Activated naive CD8-positive, alpha-beta T cell treated with anti-CD3 and anti-CD28 coated beads, Interleukin-2, amount 50 U/mL, for 24 hours (primary cell): ENCODE data around the gene HCFC2.
"Not testable (repeated sequence)": the region's sequence is repeated elsewhere in the genome, so short reads cannot be mapped to it uniquely, and the experiment has no call there.

Experiments
- ATAC-seq: fragments of 150-1000 bp; cut with Tn5 transposase; one replicate; pipeline ENCODE4 v1.10.0; 2021
- DNase-seq: peaks from one replicate; pipeline ENCODE4 v3.0.0; 2021
- H3K27ac Mint-ChIP-seq: one replicate; pipeline ENCODE4 v1.8.0; 2021; ENCODE audit warnings: mild to moderate bottlenecking, mixed read lengths
- H3K27me3 Mint-ChIP-seq: one replicate; pipeline ENCODE4 v1.8.0; 2021; ENCODE audit warnings: mixed read lengths
- H3K36me3 Mint-ChIP-seq: one replicate; pipeline ENCODE4 v1.8.0; 2021; ENCODE audit warnings: low read depth, mixed read lengths
- H3K4me1 Mint-ChIP-seq: one replicate; pipeline ENCODE4 v1.8.0; 2021; ENCODE audit warnings: mixed read lengths
- H3K4me3 Mint-ChIP-seq: one replicate; pipeline ENCODE4 v1.8.0; 2021; ENCODE audit warnings: mild to moderate bottlenecking, moderate library complexity, mixed read lengths
- H3K9me3 Mint-ChIP-seq: one replicate; pipeline ENCODE4 v1.8.0; 2021; ENCODE audit warnings: mixed read lengths

HCFC2 gene

DNA sequence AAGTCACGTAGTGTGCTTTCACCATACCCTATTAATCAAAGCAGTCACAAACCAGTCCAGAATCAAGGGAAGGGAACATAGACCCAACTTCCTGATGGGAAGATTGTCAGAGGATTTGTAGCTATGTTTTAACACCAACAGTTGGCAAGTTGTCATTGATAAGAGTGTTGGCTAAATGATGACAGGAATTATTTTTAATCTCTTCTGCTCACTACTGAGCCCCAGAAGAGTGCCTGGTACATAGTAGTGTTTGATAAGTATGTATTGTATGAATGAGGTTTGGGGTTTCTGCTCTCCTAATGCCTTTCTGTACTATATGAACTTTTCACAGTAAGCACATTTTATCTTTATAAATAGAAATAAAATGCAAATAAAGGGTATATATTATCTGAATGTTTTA is 14.7 kb downstream of the HCFC2 start:
- Mint-ChIP-seq H3K27me3 (no peaks in the 10 kb centered on the region), H3K9me3 (no peaks in the 10 kb centered on the region), H3K4me1 (peaks cover 11% of the 10 kb centered on the region), H3K4me3 (no peak overlapping the region), H3K36me3 (peaks cover 18% of the 10 kb centered on the region), H3K27ac (no peak overlapping the region)
- DNase-seq (no peak), ATAC-seq (no peak)

DNA sequence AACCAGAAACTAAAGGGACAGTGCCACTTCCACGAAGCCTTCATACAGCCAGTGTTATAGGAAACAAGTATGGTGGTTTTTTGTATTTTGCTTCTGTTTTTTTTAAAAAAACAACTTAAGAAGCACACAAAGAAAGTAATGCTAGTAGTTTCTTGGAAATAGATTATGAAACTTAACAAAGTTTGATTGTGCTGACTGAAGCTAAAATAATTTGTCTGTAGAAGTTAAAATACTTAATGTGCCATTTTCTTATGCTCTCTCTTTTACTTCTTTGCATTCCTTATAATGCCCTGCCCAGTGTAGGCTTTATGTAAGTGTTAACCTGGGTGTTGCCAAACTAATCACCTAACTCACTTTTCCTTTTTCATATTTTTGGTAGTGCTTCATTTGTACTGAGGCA is 16.4 kb downstream of the HCFC2 start:
- ATAC-seq (no peak), DNase-seq (no peak)
- Mint-ChIP-seq H3K4me1 (peaks cover 20% of the 10 kb centered on the region), H3K27ac (no peak overlapping the region), H3K36me3 (peaks cover 28% of the 10 kb centered on the region), H3K9me3 (no peaks in the 10 kb centered on the region), H3K4me3 (no peak overlapping the region), H3K27me3 (no peaks in the 10 kb centered on the region)

DNA sequence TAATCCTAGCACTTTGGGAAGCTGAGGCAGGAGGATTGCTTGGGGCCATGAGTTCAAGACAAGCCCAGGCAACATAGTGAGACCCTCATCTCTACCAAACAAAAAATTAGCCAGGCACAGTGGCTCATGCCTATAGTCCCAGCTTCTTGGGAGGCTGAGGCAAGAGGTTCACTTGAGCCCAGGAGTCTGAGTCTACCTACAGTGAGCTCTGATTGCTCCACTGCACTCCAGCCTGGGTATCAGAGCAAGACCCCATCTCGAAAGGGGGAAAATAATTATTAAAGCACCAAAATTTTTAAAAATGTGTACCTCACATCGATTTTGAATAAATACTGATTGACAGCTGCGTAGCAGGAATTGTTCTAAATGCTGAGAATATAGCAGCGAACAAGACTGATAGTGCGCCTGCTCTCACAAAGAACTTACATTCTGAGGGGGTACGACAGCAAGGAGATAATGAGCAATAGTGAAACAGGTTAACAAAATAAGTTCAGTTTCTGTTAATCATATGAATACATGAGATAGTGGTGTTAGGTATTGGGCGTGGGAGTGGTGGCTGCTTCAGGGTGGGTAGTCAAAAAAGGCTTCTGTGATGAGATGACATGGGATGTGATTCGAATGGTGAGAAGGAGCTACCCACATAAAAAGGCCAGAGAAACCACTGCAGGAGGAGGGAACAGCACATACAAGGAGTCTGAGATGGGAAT is 19.6 kb downstream of the HCFC2 start:
- peaks cover 29% of the 10 kb centered on the region for H3K36me3 Mint-ChIP-seq
- peak; percentile 33 for DNase-seq
- H3K27ac Mint-ChIP-seq: peak overlapping the region; percentile 8
- H3K4me1 Mint-ChIP-seq: peaks cover 20% of the 10 kb centered on the region
- no peaks in the 10 kb centered on the region for H3K9me3 Mint-ChIP-seq
- H3K27me3 Mint-ChIP-seq: no peaks in the 10 kb centered on the region
- no peak overlapping the region for H3K4me3 Mint-ChIP-seq
- peak; percentile 94 for ATAC-seq

DNA sequence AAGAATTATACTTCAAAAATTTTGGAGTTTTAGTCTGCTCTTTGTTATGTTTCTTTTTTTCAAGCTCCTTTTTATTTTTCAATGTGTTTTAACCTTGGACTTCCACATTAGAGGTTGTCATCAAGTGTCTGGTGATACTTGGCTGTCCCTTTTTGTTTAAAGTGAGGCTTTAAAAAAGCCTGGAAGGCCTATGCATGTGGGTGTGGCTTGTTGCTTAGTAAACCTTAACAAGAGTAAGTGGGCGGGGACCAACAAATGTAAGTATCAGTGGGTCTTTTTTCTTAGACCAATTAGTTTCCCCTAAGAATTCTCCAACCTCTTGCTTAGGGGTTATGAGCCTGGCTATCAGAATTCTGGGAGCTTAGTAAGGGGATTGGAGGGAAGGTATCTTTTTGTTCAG is 26.4 kb downstream of the HCFC2 start:
- DNase-seq: no peak
- Mint-ChIP-seq H3K36me3 (peaks cover 14% of the 10 kb centered on the region), H3K4me3 (no peak overlapping the region), H3K27ac (no peak overlapping the region), H3K27me3 (no peaks in the 10 kb centered on the region), H3K4me1 (no peaks in the 10 kb centered on the region), H3K9me3 (no peaks in the 10 kb centered on the region)
- ATAC-seq: no peak

DNA sequence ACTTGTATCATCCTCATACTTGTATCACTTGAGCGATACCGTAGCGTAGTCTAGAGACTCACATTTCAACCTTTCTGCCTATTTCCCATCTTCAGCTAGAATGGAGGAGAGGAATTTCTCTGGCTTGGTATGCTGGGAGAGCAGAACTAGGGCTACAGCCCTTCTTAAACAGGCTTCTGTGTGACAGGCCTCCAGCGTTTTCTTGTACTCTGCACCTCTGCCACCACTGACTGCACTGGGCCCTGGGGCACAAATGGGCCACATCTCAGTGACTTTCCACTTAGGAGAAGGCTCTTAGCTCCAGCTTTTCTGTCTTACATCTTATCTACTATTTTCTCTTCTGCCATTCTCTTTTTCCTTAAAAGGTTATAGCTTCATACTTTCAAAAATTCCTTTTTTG is 26.8 kb downstream of the HCFC2 start:
- no peak for ATAC-seq
- no peaks in the 10 kb centered on the region for H3K27me3 Mint-ChIP-seq
- H3K9me3 Mint-ChIP-seq: no peaks in the 10 kb centered on the region
- DNase-seq: no peak
- H3K4me1 Mint-ChIP-seq: no peaks in the 10 kb centered on the region
- no peak overlapping the region for H3K27ac Mint-ChIP-seq
- no peak overlapping the region for H3K4me3 Mint-ChIP-seq
- peaks cover 14% of the 10 kb centered on the region for H3K36me3 Mint-ChIP-seq

DNA sequence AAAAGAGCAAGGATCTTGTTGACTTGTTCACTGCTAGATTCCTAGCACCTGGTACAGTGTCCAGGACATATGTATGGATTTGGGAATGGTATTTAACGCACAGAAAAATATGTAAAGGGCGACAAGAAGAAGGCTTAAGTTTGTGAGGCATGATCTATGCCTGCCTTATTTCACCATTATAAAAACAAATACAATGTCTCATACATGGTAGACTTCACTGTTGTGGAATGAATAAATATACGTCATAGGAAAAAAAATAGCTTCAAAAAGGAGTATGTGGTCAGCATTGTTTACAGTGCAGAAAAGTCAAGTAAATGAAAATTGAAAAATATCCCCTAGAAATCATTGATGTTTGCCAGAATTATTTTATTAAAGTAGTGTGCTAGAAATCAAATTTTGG is 30.0 kb downstream of the HCFC2 start:
- no peaks in the 10 kb centered on the region for H3K9me3 Mint-ChIP-seq
- no peaks in the 10 kb centered on the region for H3K27me3 Mint-ChIP-seq
- DNase-seq (no peak), ATAC-seq (no peak)
- no peak overlapping the region for H3K27ac Mint-ChIP-seq
- H3K4me1 Mint-ChIP-seq: no peaks in the 10 kb centered on the region
- H3K4me3 Mint-ChIP-seq: no peak overlapping the region
- peaks cover 20% of the 10 kb centered on the region for H3K36me3 Mint-ChIP-seq

DNA sequence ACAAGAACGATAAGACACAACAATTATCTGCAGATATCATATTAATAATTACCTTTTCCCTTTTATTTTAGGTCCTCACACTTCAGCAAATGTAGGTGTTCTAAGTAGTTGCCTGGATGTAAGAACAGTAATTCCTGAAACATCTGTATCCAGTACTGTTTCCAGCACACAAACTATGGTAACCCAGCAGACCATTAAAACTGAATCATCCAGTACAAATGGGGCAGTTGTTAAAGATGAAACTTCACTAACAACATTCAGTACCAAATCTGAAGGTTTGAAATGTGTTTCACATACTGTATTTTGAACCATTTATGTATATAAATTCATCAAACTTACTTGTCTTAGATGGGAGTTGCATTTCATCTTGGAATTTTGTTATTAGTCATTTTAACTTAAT is 31.0 kb downstream of the HCFC2 start:
- no peak for DNase-seq
- Mint-ChIP-seq H3K4me3 (no peak overlapping the region), H3K9me3 (no peaks in the 10 kb centered on the region), H3K36me3 (peaks cover 15% of the 10 kb centered on the region), H3K27me3 (no peaks in the 10 kb centered on the region), H3K27ac (no peak overlapping the region), H3K4me1 (no peaks in the 10 kb centered on the region)
- ATAC-seq: no peak

DNA sequence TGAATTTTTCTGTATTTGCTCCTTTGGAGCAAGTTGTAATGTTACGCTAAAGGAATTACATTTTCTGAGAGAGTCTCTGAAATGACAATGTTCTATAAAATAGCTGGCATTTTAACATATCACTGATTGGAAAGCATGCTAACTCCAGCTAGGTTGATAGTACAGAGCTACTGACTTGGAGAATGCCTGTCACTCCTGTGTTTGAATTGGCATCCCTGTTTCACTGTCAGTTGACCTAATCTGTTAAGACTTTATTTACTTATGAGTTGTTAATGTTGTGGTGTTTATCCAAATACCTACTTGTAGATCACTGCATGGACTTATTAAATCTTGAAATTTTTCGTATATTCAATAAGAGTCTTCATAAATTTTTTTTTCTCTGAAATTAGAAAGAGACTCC is 33.6 kb downstream of the HCFC2 start:
- Mint-ChIP-seq H3K9me3 (no peaks in the 10 kb centered on the region), H3K36me3 (peaks cover 18% of the 10 kb centered on the region), H3K27me3 (no peaks in the 10 kb centered on the region), H3K27ac (no peak overlapping the region), H3K4me1 (no peaks in the 10 kb centered on the region), H3K4me3 (no peak overlapping the region)
- no peak for DNase-seq
- no peak for ATAC-seq

DNA sequence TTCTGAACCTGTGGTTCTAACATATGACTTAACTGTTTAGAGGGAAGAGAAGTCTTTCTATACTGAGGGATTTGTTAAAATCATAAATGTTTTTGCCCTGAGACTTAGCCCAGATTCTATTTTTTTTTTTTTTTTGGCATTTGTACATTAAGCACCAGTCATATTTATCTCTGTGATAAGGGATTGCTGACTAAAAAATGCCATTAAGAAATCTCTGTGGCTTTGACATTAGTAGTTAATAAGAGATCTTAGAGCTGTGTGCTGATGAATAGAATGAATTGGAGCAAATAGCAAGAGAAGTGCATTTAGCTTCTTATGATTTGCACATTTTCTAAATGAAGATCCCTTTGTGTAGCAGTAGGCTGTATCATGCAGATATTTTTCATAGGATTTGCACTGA is 41.1 kb downstream of the HCFC2 start:
- H3K9me3 Mint-ChIP-seq: no peaks in the 10 kb centered on the region
- H3K36me3 Mint-ChIP-seq: peaks cover 3% of the 10 kb centered on the region
- H3K4me1 Mint-ChIP-seq: peaks cover 7% of the 10 kb centered on the region
- no peaks in the 10 kb centered on the region for H3K27me3 Mint-ChIP-seq
- no peak overlapping the region for H3K27ac Mint-ChIP-seq
- ATAC-seq (no peak), DNase-seq (no peak)
- no peak overlapping the region for H3K4me3 Mint-ChIP-seq

DNA sequence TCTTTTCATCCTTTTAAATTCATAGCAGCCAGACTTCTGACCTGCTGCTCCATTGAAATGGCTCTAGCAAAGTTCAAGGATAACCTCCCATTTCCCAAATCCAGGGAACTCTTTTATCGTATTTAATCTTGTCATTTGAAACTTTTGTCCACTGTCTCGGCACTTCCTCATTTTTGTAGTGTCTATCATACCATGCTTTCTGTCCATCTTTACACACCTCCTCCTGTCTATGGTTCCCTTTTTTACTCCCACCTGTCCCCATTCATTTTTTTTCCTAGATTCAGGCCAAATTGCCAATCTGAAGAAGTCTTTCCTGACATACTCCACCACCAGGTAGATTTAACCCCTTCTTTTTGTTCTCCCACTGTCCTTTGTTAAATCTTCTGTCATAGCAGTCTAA is 42.6 kb downstream of the HCFC2 start:
- Mint-ChIP-seq H3K36me3 (peaks cover 3% of the 10 kb centered on the region), H3K27ac (no peak overlapping the region), H3K4me1 (peaks cover 7% of the 10 kb centered on the region), H3K4me3 (no peak overlapping the region), H3K27me3 (no peaks in the 10 kb centered on the region), H3K9me3 (no peaks in the 10 kb centered on the region)
- ATAC-seq (no peak), DNase-seq (no peak)

DNA sequence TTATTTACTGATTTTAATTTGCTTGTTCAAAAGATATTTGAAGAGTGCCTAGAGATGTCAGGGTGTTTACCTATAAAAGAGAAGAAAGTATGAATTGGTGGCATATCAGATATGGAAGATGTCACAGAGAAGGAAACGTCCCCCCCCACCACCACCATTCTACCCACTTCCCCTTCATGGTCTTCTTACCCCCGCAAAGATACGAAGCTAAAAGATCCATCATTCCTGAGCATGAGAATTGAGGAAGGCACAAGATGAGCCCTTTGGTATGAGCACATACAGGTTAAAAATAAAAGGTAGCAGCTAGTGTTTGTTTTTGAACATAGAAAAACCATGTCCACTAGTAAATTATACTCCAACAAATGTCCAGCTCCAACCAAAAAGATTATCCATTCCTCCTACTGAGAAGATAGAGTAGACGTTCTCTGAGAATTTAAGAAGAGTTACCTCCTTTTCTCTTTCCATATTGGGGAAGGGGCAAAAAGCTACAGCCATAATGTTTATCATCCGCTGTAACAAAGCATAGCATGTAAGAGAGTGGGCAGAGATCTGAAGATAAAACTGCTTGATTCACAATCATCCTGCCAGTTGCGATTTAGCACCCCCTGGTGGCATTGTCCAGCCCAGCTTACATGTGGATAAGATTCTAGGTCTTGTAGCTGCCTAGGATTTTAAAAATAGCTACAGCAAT is 44.6 kb downstream of the HCFC2 start:
- no peaks in the 10 kb centered on the region for H3K9me3 Mint-ChIP-seq
- no peaks in the 10 kb centered on the region for H3K27me3 Mint-ChIP-seq
- no peaks in the 10 kb centered on the region for H3K36me3 Mint-ChIP-seq
- no peak overlapping the region for H3K4me3 Mint-ChIP-seq
- H3K27ac Mint-ChIP-seq: no peak overlapping the region
- H3K4me1 Mint-ChIP-seq: peaks cover 7% of the 10 kb centered on the region
- DNase-seq: peak; percentile 89
- ATAC-seq: peak; percentile 98

DNA sequence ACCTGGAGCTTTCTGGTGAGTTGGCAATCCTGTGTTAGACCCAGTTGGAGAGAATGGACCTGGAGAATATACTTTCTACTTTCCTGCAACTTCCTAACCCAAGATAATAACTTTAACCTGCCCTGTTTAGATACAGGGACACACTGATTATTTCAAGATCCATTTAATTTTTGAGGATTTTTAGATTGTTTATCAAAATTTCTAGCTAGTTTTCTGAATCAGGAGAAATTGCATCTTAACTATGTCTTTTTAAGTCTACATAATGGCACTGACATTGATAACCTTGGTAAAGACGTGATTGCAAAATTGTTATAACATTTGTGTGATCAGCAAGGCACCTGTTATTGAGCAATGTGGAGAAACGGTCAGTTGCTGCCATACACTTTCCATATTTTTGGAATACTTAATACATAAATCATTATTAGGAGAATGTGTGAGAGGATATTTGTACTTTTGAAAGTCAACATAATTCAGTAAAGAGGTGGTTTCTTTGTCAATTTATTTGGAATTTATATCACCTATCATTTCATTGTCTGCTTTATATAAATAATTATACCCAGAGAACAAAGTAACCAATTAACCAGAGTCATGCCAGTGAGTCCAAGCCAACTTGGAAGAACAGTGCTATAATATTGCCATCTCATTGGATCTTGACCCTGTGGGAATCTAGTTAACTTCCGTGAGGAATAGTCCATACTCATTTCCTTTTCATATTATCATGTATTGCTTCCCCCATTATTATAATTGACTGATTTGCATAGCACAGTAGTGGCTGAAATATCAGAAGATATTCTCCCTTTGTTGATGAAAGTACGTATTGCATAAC is 45.3 kb downstream of the HCFC2 start:
- no peak for DNase-seq
- Mint-ChIP-seq H3K36me3 (peaks cover 2% of the 10 kb centered on the region), H3K9me3 (no peaks in the 10 kb centered on the region), H3K27ac (no peak overlapping the region), H3K4me3 (no peak overlapping the region), H3K4me1 (peaks cover 7% of the 10 kb centered on the region), H3K27me3 (no peaks in the 10 kb centered on the region)
- no peak for ATAC-seq

DNA sequence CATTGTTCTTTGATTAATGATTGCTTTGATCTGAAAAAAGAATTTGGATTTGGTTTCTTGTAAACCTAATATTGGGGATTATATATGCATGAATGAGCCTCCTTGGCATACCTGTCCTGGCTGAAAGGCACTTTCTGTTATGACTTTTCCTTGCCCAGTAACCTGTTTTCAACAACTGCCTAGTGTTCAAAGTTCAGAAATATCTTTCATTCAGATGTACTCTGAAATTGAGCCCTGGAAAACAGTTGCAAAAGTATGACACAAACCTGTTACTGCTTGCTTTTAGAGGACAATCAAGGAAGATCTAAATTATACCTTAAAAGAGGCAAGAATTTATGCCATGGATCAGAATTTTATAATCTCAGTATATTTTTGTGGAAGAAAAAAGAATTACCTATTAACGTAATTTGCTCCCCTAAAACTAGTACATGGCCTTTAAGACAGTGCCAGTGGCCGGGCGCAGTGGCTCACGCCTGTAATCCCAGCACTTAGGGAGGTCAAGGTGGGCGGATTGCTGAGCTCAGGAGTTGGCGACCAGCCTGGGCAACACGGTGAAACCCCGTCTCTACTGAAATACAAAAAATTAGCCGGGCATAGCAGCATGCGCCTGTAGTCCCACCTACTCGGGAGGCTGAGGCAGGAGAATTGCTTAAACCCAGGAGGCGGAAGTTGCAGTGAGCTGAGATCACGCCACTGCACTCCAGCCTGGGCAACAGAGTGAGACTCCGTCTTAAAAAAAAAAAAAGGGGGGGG is 50.7 kb downstream of the HCFC2 start:
- peaks cover 18% of the 10 kb centered on the region for H3K36me3 Mint-ChIP-seq
- not testable (repeated sequence) for H3K27ac Mint-ChIP-seq, DNase-seq, H3K4me3 Mint-ChIP-seq, H3K4me1 Mint-ChIP-seq, ATAC-seq, H3K27me3 Mint-ChIP-seq, H3K9me3 Mint-ChIP-seq

DNA sequence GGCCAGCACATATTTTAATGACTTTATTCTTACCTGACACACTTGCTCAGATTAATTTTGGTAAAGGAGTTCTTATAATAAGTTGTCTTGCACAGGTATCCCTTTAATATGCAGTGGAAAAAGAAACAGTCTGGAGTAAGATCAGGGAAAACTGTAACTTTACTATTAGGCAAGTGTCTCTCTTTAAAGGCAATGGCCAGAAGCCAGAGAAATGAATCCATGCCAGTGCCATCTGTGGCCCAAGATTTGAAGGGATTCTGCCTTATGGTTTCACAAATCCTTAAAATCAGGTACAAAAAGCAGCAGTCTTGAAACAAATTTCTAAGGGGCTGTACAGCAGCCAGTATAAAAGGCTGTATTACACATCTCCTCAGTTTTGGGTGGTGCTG is 51.2 kb downstream of the HCFC2 start:
- Mint-ChIP-seq H3K27me3 (no peaks in the 10 kb centered on the region), H3K9me3 (no peaks in the 10 kb centered on the region), H3K36me3 (peaks cover 22% of the 10 kb centered on the region), H3K4me3 (no peak overlapping the region), H3K27ac (no peak overlapping the region), H3K4me1 (no peaks in the 10 kb centered on the region)
- DNase-seq (no peak), ATAC-seq (no peak)
